ENCODE results near the gene TRERF1. TPM values are rescaled to one million over a fixed set of nuclear protein-coding genes. Genes with fewer than 3 reads are reported as not detected.
A peak's percentile ranks its signal among the peaks of the same experiment; 100 is the strongest.
"Not testable (repeated sequence)": the region's sequence is repeated elsewhere in the genome, so short reads cannot be mapped to it uniquely, and the experiment has no call there.

The TRERF1 gene
- total RNA-seq, 4 donors from 2014 or later: 3.3 to 16.3 (median 7.2) TPM

GRCh38 chr6:42449917-42450476 is 1.7 kb downstream of the TRERF1 start:
- intact Hi-C loops (cut with DNase I; ENCODE audit: low total_unique reads): no loop called here

GRCh38 chr6:42448927-42449659 is 2.6 kb downstream of the TRERF1 start:
- Histone ChIP-seq H3K4me3 (peak overlapping the region in 1 of 2 donors; percentile 81), H3K9me3 (no peaks in the 10 kb centered on the region), H3K27me3 (no peaks in the 10 kb centered on the region), H3K27ac (peak overlapping the region; percentile 83 to 93), H3K4me1 (no peaks in the 10 kb centered on the region), H3K36me3 (no peaks in the 10 kb centered on the region)
- TF ChIP-seq POLR2A (IDR thresholded peaks at IDR 0.05): no peak
- TF ChIP-seq, protein P1, sequence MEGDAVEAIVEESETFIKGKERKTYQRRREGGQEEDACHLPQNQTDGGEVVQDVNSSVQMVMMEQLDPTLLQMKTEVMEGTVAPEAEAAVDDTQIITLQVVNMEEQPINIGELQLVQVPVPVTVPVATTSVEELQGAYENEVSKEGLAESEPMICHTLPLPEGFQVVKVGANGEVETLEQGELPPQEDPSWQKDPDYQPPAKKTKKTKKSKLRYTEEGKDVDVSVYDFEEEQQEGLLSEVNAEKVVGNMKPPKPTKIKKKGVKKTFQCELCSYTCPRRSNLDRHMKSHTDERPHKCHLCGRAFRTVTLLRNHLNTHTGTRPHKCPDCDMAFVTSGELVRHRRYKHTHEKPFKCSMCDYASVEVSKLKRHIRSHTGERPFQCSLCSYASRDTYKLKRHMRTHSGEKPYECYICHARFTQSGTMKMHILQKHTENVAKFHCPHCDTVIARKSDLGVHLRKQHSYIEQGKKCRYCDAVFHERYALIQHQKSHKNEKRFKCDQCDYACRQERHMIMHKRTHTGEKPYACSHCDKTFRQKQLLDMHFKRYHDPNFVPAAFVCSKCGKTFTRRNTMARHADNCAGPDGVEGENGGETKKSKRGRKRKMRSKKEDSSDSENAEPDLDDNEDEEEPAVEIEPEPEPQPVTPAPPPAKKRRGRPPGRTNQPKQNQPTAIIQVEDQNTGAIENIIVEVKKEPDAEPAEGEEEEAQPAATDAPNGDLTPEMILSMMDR (IDR thresholded peaks at IDR 0.05): no peak
- intact Hi-C loops (cut with DNase I; ENCODE audit: low total_unique reads): no loop called here
- no peak for DNase-seq

More at GRCh38 chr6:42449917-42450476, 1.7 kb downstream of the TRERF1 start:
- Histone ChIP-seq H3K27me3 (no peaks in the 10 kb centered on the region), H3K4me1 (no peaks in the 10 kb centered on the region), H3K36me3 (no peaks in the 10 kb centered on the region), H3K4me3 (peak overlapping the region; percentile 79 to 81), H3K9me3 (no peaks in the 10 kb centered on the region), H3K27ac (peak overlapping the region; percentile 83 to 93)
- TF ChIP-seq, protein P1 (IDR thresholded peaks at IDR 0.05): no peak
- TF ChIP-seq POLR2A (IDR thresholded peaks at IDR 0.05): no peak
- no peak for DNase-seq

DNA sequence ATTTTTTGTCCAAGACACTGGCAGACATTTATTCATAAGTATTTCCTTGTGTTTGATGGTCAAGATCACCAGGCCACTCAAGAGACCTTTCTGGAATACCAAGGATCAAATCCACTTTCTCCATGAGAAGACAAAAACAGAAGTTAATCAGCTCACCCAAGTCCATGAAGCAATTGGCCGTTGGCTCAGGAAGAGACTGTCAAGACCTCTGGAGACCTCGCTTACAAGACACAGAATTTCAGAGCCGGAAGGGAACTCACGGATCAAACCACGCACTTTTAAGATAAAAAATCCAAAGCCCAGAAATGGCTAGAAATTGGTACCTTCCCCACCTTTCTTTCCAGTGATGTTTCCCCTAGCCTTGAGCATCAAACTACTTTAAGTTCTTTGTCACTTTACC is 3.3 kb downstream of the TRERF1 start:
- Histone ChIP-seq H3K27ac (peak overlapping the region; percentile 83 to 93), H3K27me3 (no peaks in the 10 kb centered on the region), H3K4me3 (no peak overlapping the region), H3K9me3 (no peaks in the 10 kb centered on the region), H3K36me3 (no peaks in the 10 kb centered on the region), H3K4me1 (no peaks in the 10 kb centered on the region)
- TF ChIP-seq POLR2A (IDR thresholded peaks at IDR 0.05): no peak
- TF ChIP-seq, protein P1 (IDR thresholded peaks at IDR 0.05): no peak
- intact Hi-C loops (cut with DNase I; ENCODE audit: low total_unique reads): no loop called here
- no peak for DNase-seq

DNA sequence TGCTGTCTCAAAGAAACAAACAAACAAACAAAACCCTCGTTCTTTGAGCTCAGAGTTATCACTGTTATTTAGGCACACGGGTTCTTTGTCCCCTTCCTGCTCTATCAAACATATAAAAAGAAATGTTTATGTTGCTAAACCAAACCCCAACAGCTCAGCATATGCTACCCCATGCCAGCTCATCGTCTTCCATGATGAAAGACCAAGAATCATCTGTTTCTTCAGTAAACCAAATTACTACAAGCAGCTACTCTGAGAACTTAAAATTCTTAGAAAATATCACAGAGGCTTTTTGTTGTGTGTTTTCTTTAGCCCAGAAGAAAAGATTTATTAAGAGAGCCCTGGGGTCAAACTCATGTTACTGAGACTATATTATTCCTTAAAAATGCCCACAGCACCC is 4.7 kb downstream of the TRERF1 start:
- intact Hi-C loops (cut with DNase I; ENCODE audit: low total_unique reads): no loop called here
- Histone ChIP-seq H3K9me3 (no peaks in the 10 kb centered on the region), H3K4me1 (no peaks in the 10 kb centered on the region), H3K36me3 (no peaks in the 10 kb centered on the region), H3K27ac (no peak overlapping the region), H3K4me3 (no peak overlapping the region), H3K27me3 (no peaks in the 10 kb centered on the region)
- DNase-seq: no peak
- TF ChIP-seq, protein P1 (IDR thresholded peaks at IDR 0.05): no peak
- no peak for TF ChIP-seq POLR2A (IDR thresholded peaks at IDR 0.05)

DNA sequence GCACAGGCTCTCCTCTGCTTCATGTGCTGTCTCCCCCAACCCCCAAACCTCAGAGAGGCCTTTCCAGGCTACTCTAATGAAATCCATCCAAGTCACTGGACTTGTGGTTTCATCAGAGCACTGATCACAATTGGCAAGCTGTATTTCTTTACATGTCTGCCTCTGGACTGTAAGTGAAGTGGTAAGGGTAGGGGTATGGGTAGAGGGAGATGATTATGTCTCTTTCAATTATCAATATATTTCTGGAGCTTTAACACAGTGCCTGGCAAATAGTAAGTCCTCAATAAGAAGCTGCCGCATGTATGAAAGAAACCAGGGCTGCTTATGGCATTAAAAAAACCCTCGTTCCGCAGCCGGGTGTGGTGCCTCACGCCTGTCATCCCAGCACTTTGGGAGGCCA is 5.4 kb downstream of the TRERF1 start:
- intact Hi-C loops (cut with DNase I; ENCODE audit: low total_unique reads): no loop called here
- H3K9me3 ChIP-seq: no peaks in the 10 kb centered on the region
- no peaks in the 10 kb centered on the region for H3K4me1 ChIP-seq
- no peak overlapping the region for H3K27ac ChIP-seq
- no peak overlapping the region for H3K4me3 ChIP-seq
- TF ChIP-seq, protein P1 (IDR thresholded peaks at IDR 0.05): no peak
- no peak for TF ChIP-seq POLR2A (IDR thresholded peaks at IDR 0.05)
- no peaks in the 10 kb centered on the region for H3K27me3 ChIP-seq
- no peaks in the 10 kb centered on the region for H3K36me3 ChIP-seq
- DNase-seq: no peak

DNA sequence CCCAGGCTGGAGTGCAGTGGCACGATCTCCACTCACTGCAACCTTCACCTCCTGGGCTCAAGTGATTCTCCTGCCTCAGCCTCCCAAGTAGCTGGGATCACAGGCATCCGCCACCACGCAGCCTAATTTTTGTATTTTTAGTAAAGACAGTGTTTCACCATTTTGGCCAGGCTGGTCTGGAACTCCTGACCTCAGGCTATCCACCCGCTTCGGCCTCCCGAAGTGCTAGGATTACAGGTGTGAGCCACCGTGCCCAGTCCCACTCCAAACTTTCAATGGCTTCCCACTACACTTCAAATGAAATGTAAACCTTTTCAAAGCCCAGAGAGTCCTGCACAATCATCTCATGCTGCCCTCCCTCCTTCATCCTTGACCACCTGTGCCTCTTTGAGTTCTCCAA is 5.8 kb downstream of the TRERF1 start:
- H3K36me3 ChIP-seq; H3K27ac ChIP-seq; H3K27me3 ChIP-seq; H3K4me3 ChIP-seq; H3K9me3 ChIP-seq; DNase-seq; intact Hi-C loops (cut with DNase I; ENCODE audit: low total_unique reads); H3K4me1 ChIP-seq: not testable (repeated sequence)
